HepG2 (cell line): ENCODE measurements around the gene TCFL5.

Experiments
- BHLHE40 ChIP-seq: IDR thresholded peaks from 2 replicates; pipeline ENCODE4 v1.6.1; 2011; ENCODE audit warnings: low read length, improper control_type of control experiment
- CTCF ChIP-seq: sonication (generic); formaldehyde crosslinking; IDR thresholded peaks from 2 replicates; pipeline ENCODE4 v1.5.0; 2020; ENCODE audit warnings: mild to moderate bottlenecking, missing genetic modification reagents, moderate library complexity
- EZH2 ChIP-seq: conservative IDR thresholded peaks from 2 replicates; pipeline ENCODE4 v1.6.1; 2012; ENCODE audit warnings: mild to moderate bottlenecking, low read depth, low read length, moderate library complexity
- HNF4G ChIP-seq, 2 experiments: sonication (generic) in 1 of 2; formaldehyde crosslinking in 1 of 2; IDR thresholded peaks; 2 replicates each; pipeline versions ENCODE4 v1.4.0 to v1.6.1; 2011 to 2020; ENCODE audit warnings: borderline replicate concordance in 2 of 2, low read depth in 2 of 2, mild to moderate bottlenecking in 2 of 2, low read length in 1 of 2, missing genetic modification reagents in 1 of 2, moderate library complexity in 1 of 2
- MAFK ChIP-seq, 2 experiments: IDR thresholded peaks in 1 of 2; conservative IDR thresholded peaks in 1 of 2; 2 replicates each; pipeline ENCODE4 v1.6.1; 2011; ENCODE audit warnings: improper control_type of control experiment in 2 of 2, low read length in 2 of 2
- MAZ ChIP-seq, 2 experiments: sonication (generic) in 1 of 2; formaldehyde crosslinking in 1 of 2; IDR thresholded peaks; 2 replicates each; pipeline versions ENCODE4 v1.5.0 to v1.6.1; 2012 to 2020; ENCODE audit warnings: low read depth in 2 of 2, mild to moderate bottlenecking in 2 of 2, borderline replicate concordance in 1 of 2, improper control_type of control experiment in 1 of 2, low read length in 1 of 2, missing genetic modification reagents in 1 of 2, moderate library complexity in 1 of 2
- NFYB ChIP-seq: sonication (generic); formaldehyde crosslinking; IDR thresholded peaks from 2 replicates; pipeline ENCODE4 v1.4.0; 2020; ENCODE audit warnings: missing genetic modification reagents
- POGZ ChIP-seq: sonication (generic); formaldehyde crosslinking; IDR thresholded peaks from 2 replicates; pipeline ENCODE4 v1.4.0; 2020; ENCODE audit warnings: mild to moderate bottlenecking, missing genetic modification reagents
- POLR2A ChIP-seq, 2 experiments: IDR thresholded peaks; 2 replicates each; pipeline ENCODE4 v1.6.1; 2011; ENCODE audit warnings: low read depth in 2 of 2, low read length in 2 of 2, mild to moderate bottlenecking in 1 of 2, moderate library complexity in 1 of 2; ENCODE audit not compliant: insufficient read depth in 1 of 2
- POLR2AphosphoS5 ChIP-seq: IDR thresholded peaks from 2 replicates; pipeline ENCODE4 v1.6.1; 2012; ENCODE audit warnings: low read depth, low read length
- ZNF24 ChIP-seq: fragments of 450-650 bp; IDR thresholded peaks from 2 replicates; pipeline ENCODE4 v1.6.1; 2017; ENCODE audit warnings: antibody characterized with exemption, mild to moderate bottlenecking
- ZNF274 ChIP-seq: sonication (generic); formaldehyde crosslinking; IDR thresholded peaks from 2 replicates; pipeline ENCODE4 v1.5.1; 2020; ENCODE audit warnings: mild to moderate bottlenecking, missing genetic modification reagents
- ZNF513 ChIP-seq: sonication (generic); formaldehyde crosslinking; conservative IDR thresholded peaks from 2 replicates; pipeline ENCODE4 v1.5.0; 2020; ENCODE audit warnings: missing genetic modification reagents
- ZNF761 ChIP-seq: sonication (generic); formaldehyde crosslinking; conservative IDR thresholded peaks from 2 replicates; pipeline ENCODE4 v1.4.0; 2020; ENCODE audit warnings: mild to moderate bottlenecking, missing genetic modification reagents

GRCh38 chr20:62822239-62822787 lies 39.3 kb downstream of the TCFL5 start:
- TF ChIP-seq ZNF274 (CRISPR knock-in tag) (no peak), NFYB (no peak), POGZ (no peak), POLR2A (IDR thresholded peaks at IDR 0.05; ENCODE audit: insufficient read depth in 1 of 2, low read depth in 2 of 2, low read length in 2 of 2) (no peak), ZNF513 (CRISPR knock-in tag) (no peak), MAZ (IDR thresholded peaks at IDR 0.05; ENCODE audit: borderline replicate concordance, low read depth, low read length) (no peak), MAZ (CRISPR knock-in tag; IDR thresholded peaks at IDR 0.05; ENCODE audit: low read depth) (no peak), ZNF761 (CRISPR knock-in tag) (no peak), EZH2 (no peak), HNF4G (IDR thresholded peaks at IDR 0.05; ENCODE audit: borderline replicate concordance, low read depth, low read length) (no peak), HNF4G (CRISPR knock-in tag; IDR thresholded peaks at IDR 0.05; ENCODE audit: borderline replicate concordance, low read depth) (no peak), CTCF (CRISPR knock-in tag) (no peak), BHLHE40 (no peak), POLR2AphosphoS5 (no peak), ZNF24 (no peak), MAFK (conservative IDR thresholded peaks at IDR 0.05 in 1 of 2, IDR thresholded peaks at IDR 0.05 in 1 of 2; ENCODE audit: low read length in 2 of 2) (no peak)
